ENCODE data around the gene TUBB2B. TPM values are rescaled to one million over a fixed set of nuclear protein-coding genes. Genes with fewer than 3 reads are reported as not detected.

The TUBB2B gene
- polyA plus RNA-seq, 1 experiment, result 13.3 TPM

GRCh38 chr6:3176562-3177355 is 50.7 kb downstream of the TUBB2B start:
- Histone ChIP-seq H3K36me3 (ENCODE audit: control insufficient read depth, insufficient read depth, low read length) (no peaks in the 10 kb centered on the region), H3K27me3 (ENCODE audit: control insufficient read depth, insufficient read depth, low read length) (no peaks in the 10 kb centered on the region), H3K4me3 (ENCODE audit: low read depth, low read length) (no peak overlapping the region)
- no peak for TF ChIP-seq CTCF (IDR thresholded peaks at IDR 0.05; ENCODE audit: insufficient read depth, low read depth, low read length)
- ChIA-PET CTCF (interaction anchor here (1.0 to 1.5 kb wide), 2 partner anchors 13 to 32 kb away, joined by 3 read pairs; no protein-coding TSS in a partner anchor), POLR2A (no interaction called here)
- no peak for DNase-seq (ENCODE audit: low read depth)

GRCh38 chr6:3175715-3176402 is 51.6 kb downstream of the TUBB2B start:
- TF ChIP-seq CTCF (IDR thresholded peaks at IDR 0.05; ENCODE audit: insufficient read depth, low read depth, low read length), result no peak
- Histone ChIP-seq H3K4me3 (ENCODE audit: low read depth, low read length) (no peak overlapping the region), H3K36me3 (ENCODE audit: control insufficient read depth, insufficient read depth, low read length) (no peaks in the 10 kb centered on the region), H3K27me3 (ENCODE audit: control insufficient read depth, insufficient read depth, low read length) (no peaks in the 10 kb centered on the region)
- POLR2A ChIA-PET, result no interaction called here
- CTCF ChIA-PET, result no interaction called here
- DNase-seq (ENCODE audit: low read depth), result no peak

Other genes with a start within 250 kb of the TUBB2B start
- gene NQO2, start 227.8 kb downstream of the TUBB2B start, polyA plus RNA-seq (2011; rRNA removed), result 54.4 and 56.2 TPM in 2 replicates
- 19.5 and 20.2 TPM in 2 replicates for gene RIPK1, start 159.2 kb downstream of the TUBB2B start, polyA plus RNA-seq (2011; rRNA removed)
- gene BPHL, start 108.9 kb downstream of the TUBB2B start, polyA plus RNA-seq (2011; rRNA removed), result 12.1 and 12.2 TPM in 2 replicates
- 138 and 184 TPM in 2 replicates for gene TUBB2A, start 70.1 kb downstream of the TUBB2B start, polyA plus RNA-seq (2011; rRNA removed)
- gene PSMG4, start 31.3 kb upstream of the TUBB2B start, polyA plus RNA-seq (2011; rRNA removed), result 24.2 and 24.7 TPM in 2 replicates
- gene SLC22A23, start 229.4 kb upstream of the TUBB2B start, polyA plus RNA-seq (2011; rRNA removed), result 0.28 and 0.44 TPM in 2 replicates

All from BJ (cell line).